GM18907 (cell line): ENCODE results near the gene WHAMM.
A peak's percentile ranks its signal among the peaks of the same experiment; 100 is the strongest.

ENCODE experiments used
- ATAC-seq: cut with Tn5 transposase; IDR thresholded peaks from one replicate; pipeline ENCODE4 v1.9.1; 2021; ENCODE audit warnings: mild to moderate bottlenecking, moderate library complexity; ENCODE audit not compliant: unreplicated experiment

The WHAMM gene

GRCh38 chr15:82838096-82838735 is 28.8 kb downstream of the WHAMM start:
- ATAC-seq = no peak

GRCh38 chr15:82839136-82839535 is 29.7 kb downstream of the WHAMM start:
- no peak for ATAC-seq

DNA sequence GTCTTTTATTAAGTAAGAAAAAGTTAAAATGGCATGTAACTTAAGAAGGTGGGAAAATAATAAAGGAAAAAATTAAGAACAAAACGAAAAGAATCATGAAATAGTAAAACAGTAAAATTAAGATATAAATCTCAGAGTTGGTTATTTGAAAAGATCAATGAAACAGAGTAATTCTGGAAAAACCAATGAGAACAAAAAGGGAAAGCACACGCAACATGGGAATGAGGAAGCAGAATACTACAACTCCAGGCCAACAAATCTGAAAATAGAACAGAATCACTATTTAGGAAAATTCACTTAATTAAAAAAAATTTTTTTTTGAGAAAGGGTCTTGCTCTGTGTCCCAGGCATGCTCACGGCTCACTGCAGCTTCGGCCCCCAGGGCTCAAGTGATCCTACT is 30.7 kb downstream of the WHAMM start:
- ATAC-seq = no peak

DNA sequence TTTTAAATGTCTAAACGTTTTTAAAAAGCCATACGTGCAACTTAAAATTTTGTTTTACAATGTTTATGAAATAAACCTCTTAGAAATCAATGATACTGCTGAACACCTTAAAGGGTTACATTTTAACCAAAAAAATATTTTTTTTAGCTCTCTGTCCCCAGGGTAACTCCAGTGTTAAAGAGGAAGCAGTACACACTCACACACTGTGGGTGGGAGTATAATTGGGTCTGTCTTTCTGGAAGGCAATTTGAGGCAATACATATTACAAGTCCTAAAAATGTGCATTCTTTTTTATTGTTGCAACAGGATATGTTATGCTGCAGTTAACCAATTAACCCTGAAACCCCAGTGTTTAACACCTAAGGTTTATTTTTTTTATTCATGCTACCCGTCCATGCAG is 34.1 kb downstream of the WHAMM start:
- no peak for ATAC-seq

DNA sequence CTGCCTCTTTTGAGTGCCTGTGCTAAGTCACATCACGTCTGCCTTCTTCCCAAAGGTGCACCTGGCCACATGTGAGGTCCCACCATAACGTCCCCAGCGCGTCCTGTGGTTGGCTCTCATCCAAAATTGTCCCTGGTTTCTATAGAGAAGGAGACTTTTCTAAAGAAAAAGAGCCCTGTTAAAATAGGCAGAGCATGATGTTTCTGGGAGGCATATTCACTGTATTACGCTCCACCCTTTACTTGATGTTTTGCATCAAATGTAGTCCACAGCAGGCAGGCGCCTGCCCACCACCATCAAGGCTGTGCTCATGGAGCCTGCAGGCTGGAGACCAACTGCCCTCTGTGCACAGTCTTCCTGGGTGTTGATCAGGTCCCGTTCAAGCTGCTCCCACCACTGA is 36.3 kb downstream of the WHAMM start:
- ATAC-seq = no peak

DNA sequence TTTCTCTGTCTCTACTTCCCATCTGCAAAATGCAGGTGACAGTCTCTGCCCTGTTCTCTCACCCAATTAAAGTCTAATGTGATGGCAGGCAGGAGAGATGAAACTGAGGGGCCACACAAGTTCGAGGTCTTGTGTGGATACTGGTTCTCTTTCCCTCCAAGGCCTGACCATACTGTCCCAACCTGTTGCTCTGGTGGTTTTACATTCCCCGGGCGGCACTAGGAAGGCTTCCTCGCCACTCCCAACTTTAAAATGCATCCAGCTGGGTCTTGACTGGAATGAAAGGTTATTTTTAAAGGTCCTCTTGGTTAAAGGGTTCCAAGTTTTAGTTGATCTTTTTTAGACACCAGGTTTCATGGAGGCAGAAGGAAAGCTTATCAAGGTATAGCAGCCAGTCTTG is 37.2 kb downstream of the WHAMM start:
- ATAC-seq = no peak

GRCh38 chr15:82847703-82848102 is 38.3 kb downstream of the WHAMM start:
- no peak for ATAC-seq

GRCh38 chr15:82848241-82848993 is 39.0 kb downstream of the WHAMM start:
- ATAC-seq = no peak

DNA sequence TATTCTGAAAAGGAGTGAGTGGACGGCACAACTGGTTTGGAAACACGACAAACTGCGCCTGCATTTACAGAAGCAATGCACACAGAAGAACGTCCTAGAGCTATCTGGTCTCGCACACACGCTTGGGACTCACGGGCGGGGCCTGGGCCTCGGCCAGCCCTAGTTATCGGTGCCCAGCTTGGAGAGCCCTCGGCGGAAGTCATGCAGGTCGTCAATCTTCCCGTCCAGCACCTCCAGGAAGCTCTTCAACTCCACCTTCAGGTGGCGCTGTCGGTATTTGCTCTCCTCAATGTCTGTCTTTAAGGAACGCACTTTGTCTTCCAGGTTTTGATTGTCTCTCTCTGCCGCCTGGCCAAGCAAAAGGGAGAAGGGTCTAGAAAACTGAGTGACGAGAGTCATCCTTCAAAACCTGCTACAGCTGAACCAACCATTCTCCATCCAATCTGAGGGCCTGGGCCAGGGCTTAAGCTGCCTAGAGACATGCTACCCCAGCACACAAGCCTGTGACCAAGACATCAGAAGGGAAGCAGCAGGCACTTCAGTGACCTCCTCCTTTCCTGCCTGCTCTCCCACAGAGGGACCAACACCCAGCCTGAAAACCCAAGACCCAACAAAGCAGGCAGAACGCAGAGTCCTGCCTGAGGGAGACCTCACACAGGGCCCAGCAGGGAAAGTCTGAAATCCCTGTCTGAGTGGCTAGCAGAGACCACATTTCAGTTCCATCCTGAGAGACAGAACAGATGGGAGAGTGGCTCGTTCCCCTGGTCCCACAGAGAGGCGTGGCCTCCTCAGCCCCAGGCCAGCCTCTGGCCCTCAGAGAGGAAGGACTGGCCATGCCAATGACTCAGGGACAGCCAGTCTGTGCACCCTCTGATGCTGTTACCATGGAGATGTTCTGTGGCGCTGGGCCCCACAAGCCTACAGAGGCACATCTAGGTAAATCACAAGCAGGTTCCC is 40.4 kb downstream of the WHAMM start:
- peak; percentile 59 for ATAC-seq

- no peak for ATAC-seq
Observed at GRCh38 chr15:82850731-82851130, 41.3 kb downstream of the WHAMM start.

DNA sequence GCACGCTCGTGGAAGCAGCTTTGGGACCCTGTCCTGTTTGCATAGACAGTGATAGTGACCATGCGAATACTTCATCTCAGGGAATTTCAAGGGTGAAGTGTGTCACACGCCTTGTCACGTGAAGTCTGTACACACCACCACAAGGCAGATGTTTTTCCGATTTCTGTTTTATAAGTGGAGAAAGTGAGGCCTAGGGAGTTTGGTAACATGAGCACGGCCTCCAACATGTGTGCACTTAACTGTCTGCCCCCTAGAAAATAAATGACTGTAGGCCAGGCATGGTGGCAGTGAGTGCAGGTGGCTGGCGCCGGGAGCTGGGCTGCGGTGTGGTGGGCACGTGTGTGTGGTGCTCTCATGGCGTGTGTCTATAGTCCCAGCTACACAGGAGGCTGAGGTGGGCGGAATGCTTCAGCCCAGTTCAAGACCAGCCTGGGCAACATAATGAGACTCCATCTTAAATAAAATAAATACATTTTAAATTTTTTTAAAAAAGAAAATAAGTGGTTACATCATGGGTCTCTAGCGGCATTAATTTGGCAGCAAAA is 42.0 kb downstream of the WHAMM start:
- ATAC-seq = no peak

DNA sequence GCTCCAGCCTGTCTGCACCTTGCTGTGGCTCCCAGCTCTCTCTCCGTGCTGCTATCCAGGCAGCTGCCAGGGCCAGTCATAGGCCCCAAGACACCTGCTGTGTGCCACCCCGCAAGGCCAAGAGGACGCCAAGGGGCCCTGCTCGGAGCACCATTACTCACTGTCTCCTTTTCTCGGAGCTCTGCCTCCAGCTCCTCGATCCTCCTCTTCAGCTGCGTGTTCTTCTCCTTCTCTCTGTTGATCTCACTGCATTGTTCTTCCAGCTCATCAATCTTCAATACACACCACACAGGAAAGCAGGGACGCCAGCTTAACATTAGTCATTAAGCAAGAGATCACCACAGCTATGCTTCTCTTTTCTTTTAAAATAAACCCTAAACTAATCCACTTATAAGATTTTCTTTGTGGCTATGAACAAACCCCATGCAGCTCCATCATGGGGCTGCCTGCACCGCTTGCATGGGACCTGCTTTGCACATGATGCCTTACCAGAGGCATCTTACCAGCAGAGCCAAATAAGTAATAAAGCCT is 42.6 kb downstream of the WHAMM start:
- ATAC-seq = no peak

GRCh38 chr15:82852941-82853561 is 43.6 kb downstream of the WHAMM start:
- no peak for ATAC-seq

- ATAC-seq = no peak
Observed at GRCh38 chr15:82854554-82854953, 45.1 kb downstream of the WHAMM start.

- no peak for ATAC-seq
Observed at GRCh38 chr15:82855286-82856100, 46.1 kb downstream of the WHAMM start.

DNA sequence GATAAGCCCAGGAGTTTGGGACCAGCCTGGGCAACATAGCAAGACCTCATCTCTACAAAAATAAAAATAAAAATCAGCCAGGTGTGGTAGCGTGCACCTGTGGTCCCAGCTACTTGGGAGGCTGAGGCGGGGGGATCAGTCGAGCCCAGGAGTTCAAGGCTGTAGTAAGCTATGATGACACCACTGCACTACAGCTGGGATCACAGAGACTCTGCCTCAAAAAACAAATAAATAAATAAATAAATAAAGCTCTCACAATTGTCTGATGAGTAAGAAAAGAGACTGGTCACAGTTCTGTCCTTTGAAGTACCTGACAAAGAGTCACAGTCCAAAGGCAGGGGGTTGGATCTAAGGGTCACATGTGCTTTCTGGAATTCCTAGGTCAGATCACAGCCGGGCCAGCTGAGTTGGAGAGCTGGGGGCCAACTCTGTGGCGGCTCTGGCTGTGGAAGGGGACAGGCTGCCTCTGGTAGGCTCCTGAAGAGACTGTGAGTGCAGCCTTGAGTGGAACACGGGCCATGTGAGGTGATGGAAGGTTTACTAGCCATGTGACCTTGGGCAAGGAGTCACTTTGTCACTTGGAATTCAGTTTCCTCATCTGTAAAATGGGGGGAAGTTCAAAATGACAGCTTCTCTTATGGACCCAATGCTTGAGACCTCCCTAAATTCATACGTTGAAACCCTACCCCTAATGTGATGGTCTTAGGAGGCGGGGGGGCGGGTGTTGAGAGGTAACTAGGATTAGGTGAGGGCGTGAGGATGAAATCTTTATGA is 47.2 kb downstream of the WHAMM start:
- no peak for ATAC-seq

DNA sequence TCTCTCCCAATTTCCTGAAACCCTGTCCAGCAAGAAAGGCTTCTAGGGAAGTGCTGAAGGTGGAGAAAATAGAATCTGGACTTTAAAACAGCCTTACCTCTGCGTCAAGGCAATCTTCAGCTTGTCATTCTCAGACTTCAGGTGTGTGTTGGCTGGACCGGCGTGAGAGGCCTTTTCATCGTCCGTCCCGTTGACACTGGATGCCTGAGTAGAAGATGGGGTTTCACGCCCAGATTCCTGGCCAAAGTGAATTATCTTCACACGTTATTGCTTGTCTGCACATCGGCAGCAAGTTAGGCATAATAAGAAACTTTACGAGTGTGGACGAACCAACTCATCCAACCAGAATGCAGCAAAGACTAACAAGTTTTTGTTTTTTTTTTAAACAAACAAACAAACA is 49.5 kb downstream of the WHAMM start:
- no peak for ATAC-seq

GRCh38 chr15:82862886-82863285 is 53.5 kb downstream of the WHAMM start:
- no peak for ATAC-seq

DNA sequence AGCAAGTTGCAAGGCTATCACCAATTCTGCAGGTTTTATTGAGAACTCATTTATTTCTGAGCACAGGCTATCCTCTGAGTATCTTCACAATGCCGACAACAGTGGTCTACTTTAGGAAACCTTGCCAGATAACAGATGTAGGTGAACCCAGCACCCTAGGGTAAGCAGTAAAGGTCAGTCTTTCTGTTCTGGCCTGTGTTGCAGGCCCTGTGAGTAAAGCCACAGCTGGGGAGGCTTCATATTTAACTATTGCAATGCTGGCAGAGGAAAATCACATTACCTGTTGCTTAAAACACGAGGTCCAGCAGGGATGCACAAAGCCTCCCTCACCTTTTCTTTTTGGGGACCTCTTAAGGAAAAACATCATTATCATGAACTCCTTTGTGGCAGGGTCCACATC is 55.5 kb downstream of the WHAMM start:
- ATAC-seq = no peak
